HT-29 (cell line): ENCODE results near the gene ALCAM. TPM values are rescaled to one million over a fixed set of nuclear protein-coding genes. Genes with fewer than 3 reads are reported as not detected.
"Not testable (repeated sequence)": the region's sequence is repeated elsewhere in the genome, so short reads cannot be mapped to it uniquely, and the experiment has no call there.

Experiments
- DNase-seq: peaks from one replicate; pipeline ENCODE4 v3.0.0-alpha.2; 2015; ENCODE audit warnings: low spot score
- total RNA-seq: library from RNA; depleted of rRNA; stranded (reverse); fragments of >200 nt; shearing (Covaris generic); gene quantifications from 2 replicates; pipeline ENCODE4 v1.2.3, GENCODE V29; 2014

The ALCAM gene
- total RNA-seq, 1 experiment from 2014 or later = 4.6 TPM

DNA sequence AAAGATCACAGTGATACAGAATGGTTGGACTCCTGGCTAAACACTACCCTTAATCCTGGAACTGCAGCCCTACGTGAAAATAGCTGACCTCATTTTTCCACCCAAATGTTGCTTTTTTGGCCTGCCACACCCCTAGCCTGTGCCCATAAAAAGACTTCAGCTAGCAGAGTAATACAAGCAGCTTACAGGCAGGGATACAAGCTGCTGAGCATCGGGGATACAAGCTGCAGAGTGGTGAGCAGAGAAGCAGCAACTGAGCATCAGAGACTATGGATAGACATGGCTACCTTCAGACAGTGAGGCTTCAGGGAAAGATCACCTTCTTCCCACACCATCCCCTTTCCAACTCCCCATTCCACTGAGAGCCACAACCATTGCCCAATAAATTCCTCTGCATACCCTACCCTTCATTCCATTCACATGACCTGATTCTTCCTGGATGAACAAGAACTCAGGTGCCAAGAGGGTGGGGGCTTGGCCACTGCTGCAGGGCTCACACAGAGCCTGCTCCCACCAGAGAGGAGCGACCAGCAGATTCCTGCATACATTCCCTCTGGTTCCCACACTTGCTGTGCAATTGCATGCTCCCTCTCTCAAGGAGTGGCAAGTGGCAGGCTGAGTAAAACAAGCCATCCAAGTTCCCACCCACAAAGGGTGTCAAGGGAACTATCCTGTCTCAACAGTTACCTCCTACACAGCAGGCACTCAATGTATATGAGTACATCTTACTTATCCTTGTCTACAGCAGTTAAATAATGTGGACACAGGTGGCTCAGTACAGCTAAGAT lies 217.5 kb downstream of the ALCAM start:
- no peak for DNase-seq

DNA sequence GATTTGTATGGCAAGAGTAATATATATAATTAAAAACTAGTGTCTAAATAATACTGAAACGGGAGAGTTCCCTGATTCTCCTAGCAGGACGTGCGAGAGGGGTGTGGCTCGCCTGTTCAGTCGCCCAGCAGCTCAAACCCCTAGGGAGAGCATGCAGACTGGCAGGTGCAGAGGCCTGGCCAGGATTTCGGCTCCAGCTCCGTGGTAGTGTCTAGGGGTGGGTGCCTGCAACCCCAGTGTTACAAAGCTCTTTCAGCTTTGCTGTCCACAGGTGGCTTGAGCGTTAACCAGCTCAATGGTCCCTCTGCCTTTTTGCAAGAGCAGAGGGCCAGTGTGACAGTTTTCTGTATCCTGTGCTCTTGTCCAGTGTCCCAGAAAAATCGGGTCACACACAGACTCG lies 226.6 kb downstream of the ALCAM start:
- no peak for DNase-seq

DNA sequence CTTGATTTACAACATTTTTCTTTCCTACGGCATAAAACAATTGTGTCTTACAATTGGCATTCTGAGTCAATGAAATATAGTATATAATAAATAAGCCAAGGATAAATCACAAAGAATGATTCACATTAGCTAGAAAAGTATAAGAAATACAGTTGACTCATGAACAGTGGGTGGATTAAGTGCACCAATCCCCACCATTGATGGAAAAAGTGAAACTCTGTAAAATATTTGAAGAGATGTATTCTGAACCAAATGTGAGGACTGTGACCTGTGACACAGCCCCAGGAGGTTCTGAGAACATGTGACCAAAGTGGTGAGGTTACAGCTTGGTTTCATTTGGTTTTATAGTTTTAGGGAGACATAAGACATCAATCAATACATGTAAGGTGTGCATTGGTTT lies 227.5 kb downstream of the ALCAM start:
- no peak for DNase-seq

DNA sequence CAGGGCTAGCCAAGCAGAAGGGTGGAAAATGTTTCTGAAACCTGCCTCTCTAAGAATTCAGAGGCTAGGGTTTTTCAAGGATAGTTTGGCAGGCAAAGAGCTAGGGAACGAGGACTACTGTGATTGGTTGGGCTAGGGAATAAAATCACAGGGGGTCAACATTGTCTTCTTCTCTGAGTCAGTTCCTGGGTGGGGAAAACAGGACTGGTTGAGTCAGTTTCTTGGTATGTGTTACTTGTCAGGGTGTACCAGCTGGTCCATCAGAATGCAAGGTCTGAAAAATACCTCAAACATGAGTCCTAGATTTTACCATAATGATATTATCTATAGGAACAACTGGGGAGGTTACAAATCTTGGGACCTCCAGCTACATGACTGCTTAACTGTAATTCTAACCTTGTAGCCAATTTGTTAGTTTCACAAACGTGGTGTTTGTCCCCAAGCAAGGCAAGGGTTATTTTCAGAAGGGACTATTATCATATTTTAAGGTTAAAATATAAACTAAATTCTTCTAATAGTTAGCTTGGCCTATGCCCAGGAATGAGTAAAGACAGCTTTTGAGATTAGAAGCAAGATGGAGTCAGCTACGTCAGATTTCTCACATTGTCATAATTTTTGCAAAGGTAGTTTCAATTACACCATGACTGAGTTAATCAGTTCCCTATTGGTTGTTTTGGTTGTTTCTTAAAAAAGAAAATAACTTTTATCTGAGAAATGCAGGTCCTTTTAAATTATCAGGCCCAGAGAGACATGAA lies 231.5 kb downstream of the ALCAM start:
- DNase-seq = peak; percentile 15

DNA sequence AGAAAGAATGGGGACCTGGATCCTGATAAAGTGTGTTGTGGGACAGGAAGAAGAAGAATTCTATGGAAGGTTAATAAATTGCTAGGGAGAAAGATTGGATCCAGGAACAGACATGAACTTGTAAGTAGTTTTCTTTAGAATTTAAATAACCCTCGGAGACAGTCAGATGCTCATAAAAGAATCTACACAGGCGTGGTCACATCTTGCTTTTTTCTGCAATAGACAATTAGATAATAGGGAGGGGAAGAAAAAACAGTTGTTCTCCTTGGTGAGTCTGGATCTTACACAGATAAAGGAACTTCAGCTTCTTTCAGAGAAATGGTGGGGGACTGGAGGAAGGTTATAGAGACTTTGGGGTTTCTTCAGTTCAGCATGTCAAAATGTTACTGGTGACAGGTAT lies 232.6 kb downstream of the ALCAM start:
- DNase-seq = no peak

DNA sequence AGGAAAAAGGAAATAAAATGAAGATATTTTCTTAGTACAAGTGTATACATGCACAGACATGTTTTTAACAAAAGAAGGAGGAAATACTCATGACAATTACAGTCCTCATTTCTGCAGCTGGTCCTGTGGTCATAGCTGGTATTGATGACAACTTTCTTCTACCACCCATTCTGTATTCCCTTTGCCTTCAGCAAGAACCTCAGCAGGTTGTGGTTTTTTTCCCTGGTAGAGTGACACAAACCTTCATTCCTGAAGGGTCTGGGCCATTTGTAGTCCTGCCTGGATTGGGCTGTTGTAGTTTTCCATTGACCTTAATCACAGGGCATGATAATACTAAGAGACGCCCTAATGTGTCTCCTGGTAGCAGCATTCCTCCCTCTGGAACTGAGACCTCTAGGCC lies 235.0 kb downstream of the ALCAM start:
- not testable (repeated sequence) for DNase-seq

DNA sequence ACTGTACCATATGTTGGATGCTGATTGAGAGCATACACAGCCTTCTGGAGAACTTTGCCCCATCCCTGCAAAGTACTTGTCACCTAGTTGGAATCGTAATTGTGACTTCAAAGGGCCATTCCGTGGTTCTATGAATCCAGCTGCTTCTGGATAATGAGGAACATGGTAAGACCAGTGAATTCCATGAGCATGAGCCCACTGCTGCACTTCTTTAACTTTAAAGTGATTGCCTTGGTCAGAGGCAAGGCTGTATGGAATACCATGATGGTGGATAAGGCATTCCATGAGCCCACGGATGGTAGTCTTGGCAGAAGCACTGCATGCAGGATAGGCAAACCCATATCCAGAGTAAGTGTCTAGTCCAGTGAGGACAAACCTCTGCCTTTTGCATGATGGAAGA lies 235.6 kb downstream of the ALCAM start:
- not testable (repeated sequence) for DNase-seq

DNA sequence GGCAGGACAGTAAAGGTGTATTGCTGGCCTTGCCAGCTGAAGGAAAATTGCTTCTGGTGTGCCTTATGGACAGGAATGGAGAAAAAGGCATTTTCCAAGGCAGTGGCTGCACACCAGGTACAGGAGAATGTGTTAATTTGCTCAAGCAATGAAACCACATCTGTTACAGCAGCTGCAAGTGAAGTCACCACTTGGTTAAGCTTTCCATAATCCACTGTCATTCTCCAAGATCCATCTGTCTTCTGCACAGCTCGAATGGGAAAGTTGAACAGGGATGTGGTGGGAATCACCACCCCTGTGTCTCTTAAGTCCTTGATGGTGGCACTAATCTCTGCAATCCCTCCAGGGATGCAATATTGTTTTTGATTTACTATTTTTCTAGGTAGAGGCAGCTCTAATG lies 236.8 kb downstream of the ALCAM start:
- DNase-seq = not testable (repeated sequence)

DNA sequence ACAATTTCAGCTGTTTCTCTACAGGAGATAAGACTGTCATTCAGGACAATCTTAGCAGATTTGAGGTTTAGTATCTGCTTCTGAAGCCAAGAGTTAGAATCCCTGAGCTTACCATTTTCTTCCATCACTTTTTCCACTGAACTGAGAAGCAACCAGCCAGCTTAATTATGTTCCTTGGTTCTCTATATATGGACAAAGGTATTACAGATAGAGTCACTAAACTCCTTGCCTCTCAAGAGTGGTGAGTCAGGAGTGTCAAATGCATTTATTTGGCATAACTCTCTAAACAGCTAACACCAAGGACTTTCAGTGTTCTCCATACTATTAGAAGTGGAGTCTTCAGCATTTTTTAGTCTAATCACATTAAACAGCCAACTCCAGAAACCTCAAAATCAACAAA lies 239.3 kb downstream of the ALCAM start:
- DNase-seq = no peak

DNA sequence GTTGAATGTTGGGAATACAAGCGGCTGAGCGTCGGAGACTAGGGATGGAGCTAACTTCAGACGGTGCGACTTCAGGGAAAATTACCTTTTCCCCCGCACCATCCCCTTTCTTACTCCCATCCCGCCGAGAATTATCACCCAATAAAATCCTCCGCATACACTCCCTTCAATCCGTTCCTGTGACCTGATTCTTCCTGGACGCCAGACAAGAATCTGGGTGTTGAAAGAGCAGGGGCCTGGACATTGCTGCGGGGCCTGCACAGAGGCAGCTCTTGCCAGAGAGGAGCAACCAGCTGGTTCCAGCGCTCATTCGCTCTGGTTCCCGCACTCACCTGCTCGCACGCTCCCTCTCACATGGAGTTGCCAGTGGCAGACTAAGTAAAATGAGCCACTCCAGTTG lies 241.9 kb downstream of the ALCAM start:
- DNase-seq = no peak

DNA sequence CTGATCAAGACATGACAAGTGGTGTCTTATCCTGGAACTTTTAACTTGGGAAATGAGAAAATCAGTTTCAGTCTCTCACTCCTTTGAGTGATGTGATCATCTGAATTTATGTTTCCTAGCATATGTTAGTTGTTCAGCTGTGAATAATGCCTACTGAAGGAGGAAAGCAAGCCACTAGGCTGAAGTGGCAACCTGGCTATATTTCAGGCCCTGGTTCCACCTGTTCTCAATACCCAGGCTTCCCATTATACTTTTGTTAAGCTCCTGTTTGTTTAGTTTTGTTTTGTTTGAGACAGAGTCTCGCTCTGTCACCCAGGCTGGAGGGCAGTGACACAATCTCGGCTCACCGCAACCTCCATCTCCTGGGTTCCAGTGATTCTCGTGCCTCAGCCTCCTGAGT lies 243.8 kb downstream of the ALCAM start:
- no peak for DNase-seq

DNA sequence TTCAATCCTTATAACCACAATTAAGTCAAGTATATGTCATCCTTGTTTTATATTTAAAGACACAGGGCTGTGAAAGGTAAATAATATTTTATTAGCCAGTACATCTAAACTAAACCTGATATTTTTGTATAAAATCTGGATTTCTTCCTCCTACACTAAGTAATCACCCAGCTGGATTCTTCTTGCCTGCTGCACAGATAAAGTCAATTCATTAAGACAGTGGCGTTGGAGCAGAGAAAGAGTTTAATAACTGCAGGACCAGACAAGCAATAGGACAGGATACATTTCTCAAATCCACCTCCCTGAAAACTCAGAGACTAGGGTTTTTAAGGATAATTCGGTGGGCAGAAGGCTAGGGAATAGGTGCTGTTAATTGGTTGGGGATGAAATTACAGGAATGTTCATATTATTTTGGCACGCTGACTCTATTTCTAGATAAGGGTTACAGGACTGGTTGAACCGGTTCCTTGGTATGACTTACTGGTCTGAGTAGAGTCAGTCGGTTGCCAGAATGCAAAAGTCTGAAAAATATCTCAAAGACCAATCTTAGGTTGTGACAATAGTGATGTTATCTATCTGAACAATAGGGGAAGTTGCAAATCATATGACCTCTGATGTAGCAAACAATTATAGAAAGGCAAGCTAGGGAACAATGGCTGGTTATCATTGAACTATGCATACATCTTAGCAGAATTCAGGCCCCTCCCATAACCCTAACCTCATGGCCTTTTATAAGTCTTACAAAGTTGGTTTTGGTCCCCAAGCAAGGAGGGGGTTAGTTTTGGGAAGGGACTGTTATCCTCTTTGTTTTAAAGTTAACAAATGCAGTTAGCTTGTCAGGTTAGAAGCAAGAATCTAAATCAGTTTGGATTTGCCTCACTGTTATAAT lies 244.8 kb downstream of the ALCAM start:
- peak; percentile 88 for DNase-seq

DNA sequence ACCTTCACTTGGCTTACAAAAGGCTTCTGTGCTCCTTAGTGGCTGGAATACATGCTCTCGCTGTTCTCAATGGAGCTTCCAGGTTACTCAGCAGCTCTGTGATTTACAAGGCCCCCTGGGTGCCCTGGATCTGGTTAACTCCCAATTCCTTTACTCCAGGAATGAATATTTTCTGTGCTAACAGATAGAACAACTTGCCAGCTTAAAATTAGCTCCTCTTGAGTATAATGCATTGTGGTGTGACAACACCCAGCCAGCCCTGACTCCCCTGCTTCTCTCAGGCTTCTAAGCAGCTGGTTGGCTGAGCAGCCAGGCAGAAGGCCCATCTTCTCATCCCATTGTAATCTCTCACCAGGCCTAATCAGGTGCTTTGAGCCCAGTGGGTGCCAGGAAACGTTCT lies 246.4 kb downstream of the ALCAM start:
- DNase-seq = no peak

DNA sequence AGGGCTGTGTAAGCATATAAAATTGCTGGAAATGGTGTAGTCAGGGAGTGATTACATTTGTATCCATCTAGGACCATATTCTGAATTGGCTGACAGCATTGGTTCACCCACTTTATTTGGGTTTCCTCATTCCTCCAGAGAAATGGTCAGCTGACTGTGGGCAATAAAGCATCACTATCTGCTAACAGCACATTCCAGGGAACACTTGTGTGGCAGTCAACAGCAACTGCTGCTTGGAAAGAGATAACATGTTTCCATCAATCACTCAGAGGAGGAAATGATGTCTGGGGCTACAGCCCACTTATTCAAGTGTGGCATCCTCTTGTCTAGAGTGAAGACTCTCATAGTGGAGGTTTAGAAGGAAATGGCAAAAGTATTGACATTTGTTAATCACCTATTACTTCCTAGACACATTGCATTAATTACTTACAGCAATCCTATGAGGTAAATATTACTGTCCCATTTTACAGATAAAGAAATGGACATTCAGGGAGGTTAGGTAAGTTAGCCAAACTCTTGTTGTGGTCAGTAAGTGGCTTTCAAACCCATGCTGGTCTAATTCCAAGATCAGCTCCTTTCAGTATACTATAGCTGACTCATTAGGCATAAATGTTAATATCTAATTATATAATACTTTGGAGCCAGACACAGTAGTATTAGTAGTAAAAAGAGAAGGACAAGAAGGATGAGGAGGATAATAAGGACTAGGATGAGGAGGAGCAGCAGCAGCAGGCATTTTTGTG lies 247.8 kb downstream of the ALCAM start:
- DNase-seq = no peak

DNA sequence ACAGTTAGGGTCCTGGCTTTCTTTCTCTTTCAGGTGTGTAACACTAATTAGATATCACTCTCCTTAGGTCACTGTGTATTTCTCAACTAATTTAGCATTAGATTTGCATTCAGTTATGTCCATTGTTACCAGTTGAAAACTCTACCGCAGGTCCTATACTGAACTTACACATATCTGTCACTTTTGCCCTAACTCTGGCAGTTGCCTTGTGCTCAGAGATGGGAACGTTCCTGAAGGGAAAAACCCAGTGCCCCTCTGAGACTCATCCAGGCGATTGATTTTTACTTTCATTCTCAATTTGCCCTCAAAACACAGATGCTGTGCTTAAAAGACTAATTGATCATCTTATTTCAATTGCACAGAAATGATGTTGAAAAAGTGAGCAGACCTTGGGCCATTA lies 249.1 kb downstream of the ALCAM start:
- no peak for DNase-seq

DNA sequence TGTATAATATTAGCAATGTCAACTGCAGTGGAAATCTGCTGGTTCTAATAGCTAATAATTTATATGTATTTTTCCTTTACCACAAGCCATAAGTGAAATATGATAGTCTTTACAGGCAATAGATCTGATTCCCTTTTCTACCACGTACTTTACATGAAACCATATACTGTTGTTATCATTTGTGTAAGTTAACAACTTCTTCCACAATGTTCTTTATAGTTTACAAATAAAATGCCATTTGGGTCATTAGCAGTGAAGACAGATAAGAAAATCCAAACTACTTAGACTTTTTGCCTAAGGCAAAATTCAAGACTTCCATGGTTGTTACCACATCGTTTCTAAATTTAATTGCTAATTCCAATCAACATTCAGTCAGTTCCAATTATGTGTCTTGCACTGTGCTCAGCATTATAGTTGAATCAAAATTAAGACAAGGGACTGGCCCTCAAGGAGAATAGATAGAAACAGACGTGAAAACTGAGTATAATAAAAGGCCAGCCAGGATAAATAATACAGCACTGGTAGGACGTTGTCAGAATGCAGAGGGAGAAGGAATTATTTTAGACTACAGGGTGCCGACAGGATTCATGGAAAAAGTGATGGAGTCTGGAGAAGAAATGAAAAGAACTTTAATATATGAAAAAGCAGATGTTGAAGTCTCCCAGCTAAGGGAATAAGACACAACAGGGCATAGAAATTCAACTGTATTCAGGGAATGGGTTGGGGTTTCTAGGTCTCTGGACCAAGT lies 249.8 kb downstream of the ALCAM start:
- DNase-seq = no peak

DNA sequence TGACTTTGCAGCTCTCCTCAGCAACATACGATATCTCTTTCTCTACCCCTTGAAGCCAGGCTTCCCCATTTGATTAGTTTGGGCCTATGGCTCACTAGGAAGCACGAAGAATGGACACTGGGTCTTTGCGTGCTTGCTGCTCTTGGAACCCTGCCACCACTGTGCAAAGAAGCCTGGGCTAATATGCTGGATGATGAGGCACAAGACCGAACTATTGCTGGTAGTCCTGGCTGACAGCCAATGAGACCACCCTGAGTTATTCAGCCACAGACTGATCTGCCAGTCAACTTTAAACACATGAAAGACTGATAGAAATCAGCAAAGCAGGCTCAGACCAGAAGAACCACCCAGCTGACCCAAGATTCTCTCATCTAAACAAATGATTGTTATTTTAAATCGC lies 251.8 kb downstream of the ALCAM start:
- no peak for DNase-seq

DNA sequence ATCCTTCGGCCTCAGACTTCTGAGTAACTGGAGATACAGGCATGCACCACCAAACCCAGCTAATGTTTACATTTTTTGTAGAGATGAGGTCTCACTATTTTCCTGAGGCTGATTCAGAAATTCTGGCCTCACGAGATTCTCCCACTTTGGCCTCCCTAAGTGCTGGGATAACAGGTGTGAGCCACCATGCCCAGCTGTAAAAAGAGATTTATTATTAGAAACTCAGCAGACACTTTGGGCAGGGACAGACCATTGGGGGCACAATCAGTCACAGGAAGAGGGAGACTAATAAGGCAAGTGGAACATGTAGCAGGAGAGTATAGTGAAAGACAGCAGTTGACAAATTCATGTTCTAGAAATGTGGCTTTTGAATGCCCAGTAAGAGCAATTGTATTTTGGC lies 252.9 kb downstream of the ALCAM start:
- no peak for DNase-seq

DNA sequence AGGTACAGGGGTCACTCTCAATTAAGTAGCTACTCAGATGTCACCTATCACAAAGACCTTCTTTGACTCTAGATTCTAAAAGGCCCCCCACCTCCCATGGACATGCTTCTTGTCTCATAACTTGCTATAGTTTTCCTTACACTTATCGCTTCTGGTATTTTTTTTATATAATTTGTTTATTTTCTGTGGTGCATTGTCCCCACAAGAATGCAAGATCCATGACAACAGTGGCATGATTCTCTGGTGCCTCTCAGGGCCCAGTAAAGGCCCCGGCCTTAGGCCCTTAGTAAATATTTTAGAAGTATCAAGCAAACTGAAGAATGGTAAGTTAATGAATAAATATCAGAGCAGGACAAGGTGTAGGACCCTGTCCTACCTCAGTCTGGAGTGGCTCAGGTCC lies 253.5 kb downstream of the ALCAM start:
- DNase-seq = no peak

DNA sequence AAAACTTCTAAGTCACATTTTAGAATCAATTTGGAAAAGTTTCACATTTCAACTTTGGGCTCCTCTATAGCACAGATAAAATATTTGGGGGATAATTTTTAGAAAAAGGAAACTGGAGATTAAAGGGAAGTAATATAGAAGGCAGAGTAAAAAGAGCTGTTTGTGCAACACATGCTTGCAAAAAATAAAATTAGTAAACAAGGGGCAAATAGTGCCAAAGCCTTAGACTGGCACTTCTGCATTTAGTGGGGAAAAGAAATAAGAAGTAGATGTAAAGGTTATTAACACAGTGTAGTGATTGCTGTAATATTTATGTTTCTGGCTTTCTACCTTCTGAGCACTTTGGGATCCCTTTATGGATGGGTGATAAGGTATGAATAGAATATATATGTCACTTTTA lies 255.5 kb downstream of the ALCAM start:
- no peak for DNase-seq
